GM18951 (cell line): ENCODE results near the gene EFHD2.

ENCODE experiments used
- POLR2A ChIP-seq: IDR thresholded peaks from 4 replicates; pipeline ENCODE4 v1.6.1; 2011; ENCODE audit warnings: mild to moderate bottlenecking; ENCODE audit not compliant: insufficient read length, insufficient read depth; ENCODE audit errors: extremely low read depth
- in situ Hi-C: fragments of 300-500 bp; cut with MboI; formaldehyde crosslinking; loops from one replicate; pipeline ENCODE4 v1.12.0; 2022; ENCODE audit warnings: low sequenced_read_pairs, mixed read lengths, inconsistent platforms; ENCODE audit not compliant: unreplicated experiment

Gene EFHD2

GRCh38 chr1:15394258-15394690, 15.4 kb upstream of the EFHD2 start:
- in situ Hi-C loops: no loop called here
- TF ChIP-seq POLR2A: no peak

- no peak for TF ChIP-seq POLR2A
- in situ Hi-C loops: no loop called here
These were observed 12.5 kb upstream of the EFHD2 start for GRCh38 chr1:15397236-15397635.

GRCh38 chr1:15399710-15400109, 10.0 kb upstream of the EFHD2 start:
- in situ Hi-C loops: no loop called here
- no peak for TF ChIP-seq POLR2A

GRCh38 chr1:15400627-15401026, 9.1 kb upstream of the EFHD2 start:
- TF ChIP-seq POLR2A: no peak
- in situ Hi-C loops: no loop called here

- in situ Hi-C loops: no loop called here
- TF ChIP-seq POLR2A: no peak
These were observed 8.2 kb upstream of the EFHD2 start for GRCh38 chr1:15401391-15402055.

GRCh38 chr1:15402809-15403450, 6.8 kb upstream of the EFHD2 start:
- TF ChIP-seq POLR2A: no peak
- in situ Hi-C loops: no loop called here

GRCh38 chr1:15403962-15404580, 5.6 kb upstream of the EFHD2 start:
- in situ Hi-C loops: no loop called here
- no peak for TF ChIP-seq POLR2A

- in situ Hi-C loops: no loop called here
- no peak for TF ChIP-seq POLR2A
These were observed 4.4 kb upstream of the EFHD2 start for GRCh38 chr1:15405106-15405850.

GRCh38 chr1:15406614-15407559, 2.8 kb upstream of the EFHD2 start:
- in situ Hi-C loops: no loop called here
- no peak for TF ChIP-seq POLR2A

- in situ Hi-C loops: no loop called here
- no peak for TF ChIP-seq POLR2A
These were observed 2.1 kb upstream of the EFHD2 start for GRCh38 chr1:15407580-15407979.

GRCh38 chr1:15408890-15409387, 749 bp upstream of the EFHD2 start:
- no peak for TF ChIP-seq POLR2A
- in situ Hi-C loops: no loop called here

GRCh38 chr1:15410223-15410883, 665 bp downstream of the EFHD2 start:
- no peak for TF ChIP-seq POLR2A
- in situ Hi-C loops: no loop called here
